GM12878 (cell line): Measurements from ENCODE around the gene ROM1.
"Not testable (repeated sequence)": the region's sequence is repeated elsewhere in the genome, so short reads cannot be mapped to it uniquely, and the experiment has no call there.

Experiments
- BHLHE40 ChIP-seq, 2 experiments: fragments of 450-650 bp in 1 of 2; IDR thresholded peaks; 2 replicates each; pipeline ENCODE4 v1.6.1; 2011 to 2017; ENCODE audit warnings: low read depth in 2 of 2, borderline replicate concordance in 1 of 2, improper control_type of control experiment in 1 of 2, low read length in 1 of 2, mild to moderate bottlenecking in 1 of 2
- CHD2 ChIP-seq: IDR thresholded peaks from 2 replicates; pipeline ENCODE4 v1.6.1; 2011; ENCODE audit warnings: low read depth, low read length, improper control_type of control experiment, borderline replicate concordance
- CTCF ChIP-seq, 3 experiments: IDR thresholded peaks in 2 of 3; conservative IDR thresholded peaks in 1 of 3; 2 replicates each; pipeline ENCODE4 v1.5.1; 2011; ENCODE audit warnings: low read depth in 3 of 3, low read length in 3 of 3, mild to moderate bottlenecking in 3 of 3, control low read depth in 2 of 3, moderate library complexity in 2 of 3, inconsistent platforms in 1 of 3, mixed read lengths in 1 of 3; ENCODE audit not compliant: control insufficient read depth in 2 of 3, insufficient read depth in 1 of 3; ENCODE audit errors: extremely low read depth in 1 of 3
- HCFC1 ChIP-seq: fragments of 150-350 bp; IDR thresholded peaks from 2 replicates; pipeline ENCODE4 v1.6.1; 2014; ENCODE audit warnings: low read length

DNA sequence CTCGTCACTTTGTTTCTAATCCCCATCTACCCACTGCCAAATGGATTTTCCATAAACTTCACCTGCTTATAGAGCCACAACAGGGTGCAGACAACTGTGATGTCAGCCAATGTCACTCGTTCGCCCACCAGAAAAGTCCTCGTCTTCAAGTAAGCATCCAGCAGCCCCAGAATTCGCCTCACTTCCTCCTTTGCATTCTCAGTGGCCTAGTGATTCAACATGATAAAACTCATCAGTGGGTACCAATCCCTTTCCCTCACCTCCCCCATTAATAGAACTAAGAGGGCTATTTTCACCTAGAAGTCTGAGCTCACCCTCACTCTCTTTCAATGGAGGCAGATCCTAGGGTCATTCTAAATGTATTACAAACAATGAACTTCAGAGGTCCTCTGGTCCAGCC is 42.2 kb upstream of the ROM1 start:
- not testable (repeated sequence) for TF ChIP-seq CTCF (IDR thresholded peaks at IDR 0.05 in 2 of 3, conservative IDR thresholded peaks at IDR 0.05 in 1 of 3; ENCODE audit: control insufficient read depth in 2 of 3, extremely low read depth in 1 of 3, insufficient read depth in 1 of 3, low read depth in 3 of 3, low read length in 3 of 3); CHD2; HCFC1; BHLHE40 (IDR thresholded peaks at IDR 0.05; ENCODE audit: borderline replicate concordance in 1 of 2, low read depth in 2 of 2, low read length in 1 of 2)
